ENCODE results near the gene TMEM59L.

- TF ChIP-seq POLR2A (IDR thresholded peaks at IDR 0.05; ENCODE audit: low read depth, low read length) (no peak), TAF1 (IDR thresholded peaks at IDR 0.05; ENCODE audit: borderline replicate concordance, low read depth, low read length) (no peak)
These were observed 17.8 kb upstream of the TMEM59L start for GRCh38 chr19:18594824-18595373.
